ENCODE measurements around the gene RAB6B.

- TF ChIP-seq CTCF (conservative IDR thresholded peaks at IDR 0.05 in 1 of 2, IDR thresholded peaks at IDR 0.05 in 1 of 2; ENCODE audit: extremely low read depth in 1 of 2, insufficient read depth in 1 of 2, low read depth in 1 of 2, low read length in 2 of 2) (no peak), EZH2 (IDR thresholded peaks at IDR 0.05; ENCODE audit: borderline replicate concordance, low read length) (no peak)
Observed at GRCh38 chr3:133915685-133916658, 20.3 kb upstream of the RAB6B start.

All from mammary epithelial cell (primary cell).